ENCODE data around the gene TMOD1. TPM values are rescaled to one million over a fixed set of nuclear protein-coding genes. Genes with fewer than 3 reads are reported as not detected.

Gene TMOD1
- total RNA-seq, 4 donors from 2014 or later = 5.9 to 93.7 (median 22.2) TPM

- H3K27me3 ChIP-seq = no peaks in the 10 kb centered on the region
- intact Hi-C loops (cut with DNase I; ENCODE audit: low total_unique reads) = no loop called here
- no peaks in the 10 kb centered on the region for H3K9me3 ChIP-seq
- no peak overlapping the region for H3K4me3 ChIP-seq
- H3K36me3 ChIP-seq = no peaks in the 10 kb centered on the region
- no peak overlapping the region for H3K27ac ChIP-seq
- TF ChIP-seq POLR2A (IDR thresholded peaks at IDR 0.05) (no peak), CTCF (IDR thresholded peaks at IDR 0.05) (no peak)
- no peaks in the 10 kb centered on the region for H3K4me1 ChIP-seq
- DNase-seq = no peak
Observed at GRCh38 chr9:97647996-97648395, 146.5 kb downstream of the TMOD1 start.

Other genes starting within 250 kb of the TMOD1 start
- gene CCDC180, start 194.0 kb upstream of the TMOD1 start, total RNA-seq = 10 to 100 TPM in 1 of 4 donors, 1 to 10 TPM in 3; 6.6 to 20.2 (median 9.5) TPM
- gene TDRD7, start 89.6 kb upstream of the TMOD1 start, total RNA-seq = 10 to 100 TPM in 3 of 4 donors, 1 to 10 TPM in 1; 3.6 to 19.4 (median 14.8) TPM
- gene TSTD2, start 131.7 kb downstream of the TMOD1 start, total RNA-seq = 10 to 100 TPM in 3 of 4 donors, 1 to 10 TPM in 1; 9.0 to 35.8 (median 28.2) TPM
- 10 to 100 TPM in 3 of 4 donors, 1 to 10 TPM in 1; 3.5 to 47.6 (median 24.0) TPM for gene NCBP1, start 132.2 kb downstream of the TMOD1 start, total RNA-seq
- 10 to 100 TPM in 3 of 4 donors, 1 to 10 TPM in 1; 10.0 to 31.6 (median 23.7) TPM for gene XPA, start 195.7 kb downstream of the TMOD1 start, total RNA-seq

Data from uterus (tissue), 4 donors.